ENCODE results near the gene CAND2.

The CAND2 gene

GRCh38 chr3:12753275-12754028 lies 43.0 kb upstream of the CAND2 start:
- H3K27ac ChIP-seq, result peak overlapping the region; percentile 48
- TF ChIP-seq ZFX (IDR thresholded peaks at IDR 0.05), result no peak
- TF ChIP-seq, protein P1, sequence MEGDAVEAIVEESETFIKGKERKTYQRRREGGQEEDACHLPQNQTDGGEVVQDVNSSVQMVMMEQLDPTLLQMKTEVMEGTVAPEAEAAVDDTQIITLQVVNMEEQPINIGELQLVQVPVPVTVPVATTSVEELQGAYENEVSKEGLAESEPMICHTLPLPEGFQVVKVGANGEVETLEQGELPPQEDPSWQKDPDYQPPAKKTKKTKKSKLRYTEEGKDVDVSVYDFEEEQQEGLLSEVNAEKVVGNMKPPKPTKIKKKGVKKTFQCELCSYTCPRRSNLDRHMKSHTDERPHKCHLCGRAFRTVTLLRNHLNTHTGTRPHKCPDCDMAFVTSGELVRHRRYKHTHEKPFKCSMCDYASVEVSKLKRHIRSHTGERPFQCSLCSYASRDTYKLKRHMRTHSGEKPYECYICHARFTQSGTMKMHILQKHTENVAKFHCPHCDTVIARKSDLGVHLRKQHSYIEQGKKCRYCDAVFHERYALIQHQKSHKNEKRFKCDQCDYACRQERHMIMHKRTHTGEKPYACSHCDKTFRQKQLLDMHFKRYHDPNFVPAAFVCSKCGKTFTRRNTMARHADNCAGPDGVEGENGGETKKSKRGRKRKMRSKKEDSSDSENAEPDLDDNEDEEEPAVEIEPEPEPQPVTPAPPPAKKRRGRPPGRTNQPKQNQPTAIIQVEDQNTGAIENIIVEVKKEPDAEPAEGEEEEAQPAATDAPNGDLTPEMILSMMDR (conservative IDR thresholded peaks at IDR 0.05), result no peak

DNA sequence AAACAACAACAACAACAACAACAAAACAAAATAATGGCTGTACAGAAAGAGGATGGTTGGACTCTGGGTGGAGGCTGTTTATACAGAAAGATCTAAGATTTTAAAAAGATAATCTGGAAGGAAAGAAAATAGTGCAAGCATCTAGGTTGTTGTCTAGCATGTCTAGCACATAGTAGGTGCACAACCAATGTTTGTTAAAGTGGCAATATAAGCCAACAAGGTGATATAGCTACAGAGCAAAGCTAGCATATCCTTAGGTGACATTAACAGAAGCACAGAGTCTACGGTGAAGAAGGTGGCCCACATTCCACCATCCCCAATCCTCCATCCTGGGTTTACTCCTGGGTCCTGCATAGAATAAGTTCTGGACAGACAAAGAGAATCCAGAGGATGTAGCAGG lies 42.2 kb upstream of the CAND2 start:
- peak overlapping the region; percentile 48 for H3K27ac ChIP-seq
- no peak for TF ChIP-seq ZFX (IDR thresholded peaks at IDR 0.05)
- TF ChIP-seq, protein P1 (conservative IDR thresholded peaks at IDR 0.05), result no peak

DNA sequence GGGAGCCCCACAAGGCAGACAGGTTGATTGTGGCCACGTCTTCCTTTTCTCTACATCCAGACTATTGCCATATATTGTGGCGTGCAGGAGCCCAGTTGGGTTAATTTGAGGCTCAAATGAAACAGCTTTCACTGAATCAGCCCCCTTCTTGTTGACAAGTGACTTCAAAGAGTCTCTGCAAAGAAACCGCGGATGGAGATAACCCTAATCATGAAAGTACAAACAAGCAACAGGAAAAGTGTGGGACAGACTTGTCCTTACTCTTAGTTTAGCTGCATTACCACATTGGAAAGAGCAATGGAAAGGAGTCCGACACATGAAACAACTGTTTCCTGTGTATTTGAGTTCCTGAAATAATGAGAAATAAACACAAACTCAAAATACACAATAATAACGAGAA lies 40.7 kb upstream of the CAND2 start:
- no peak for TF ChIP-seq ZFX (IDR thresholded peaks at IDR 0.05)
- TF ChIP-seq, protein P1 (conservative IDR thresholded peaks at IDR 0.05), result no peak
- no peak overlapping the region for H3K27ac ChIP-seq

DNA sequence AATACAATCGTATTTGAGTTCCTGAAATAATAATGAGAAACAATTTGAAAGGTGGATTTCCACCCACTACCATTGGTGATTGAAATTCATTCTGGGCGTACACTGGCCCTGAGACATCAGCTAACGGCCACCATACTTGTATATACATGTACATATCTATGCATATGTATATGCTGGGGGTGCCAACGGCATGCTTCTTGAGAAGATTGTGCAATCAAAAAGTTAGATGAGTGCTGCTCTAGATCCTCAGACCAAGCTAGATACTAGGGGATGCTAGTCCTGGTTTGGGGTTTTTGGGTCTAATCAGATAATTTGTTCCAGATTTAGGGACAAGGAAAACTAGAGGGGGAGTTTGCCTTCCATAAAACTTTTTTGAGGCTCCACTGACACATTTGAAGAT lies 40.3 kb upstream of the CAND2 start:
- TF ChIP-seq, protein P1 (conservative IDR thresholded peaks at IDR 0.05), result no peak
- TF ChIP-seq ZFX (IDR thresholded peaks at IDR 0.05), result no peak
- no peak overlapping the region for H3K27ac ChIP-seq

DNA sequence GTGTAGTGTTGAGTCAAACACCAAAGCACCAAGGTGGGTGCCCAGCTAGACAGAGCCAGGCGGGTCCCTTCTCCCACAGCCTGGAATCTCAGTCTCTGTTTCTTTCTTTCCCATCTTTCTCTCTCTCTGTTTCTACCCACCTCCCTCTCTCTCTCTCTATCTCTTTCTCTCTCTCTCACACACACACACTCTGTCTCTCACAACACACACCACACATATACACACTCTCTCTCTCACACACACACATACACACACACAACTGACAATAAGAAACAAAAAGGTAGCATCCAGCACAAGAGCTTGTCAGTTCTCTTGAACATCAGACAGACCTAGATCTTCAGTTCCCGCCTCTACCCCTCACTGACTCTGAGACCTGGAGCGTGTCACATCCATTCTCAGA lies 39.8 kb upstream of the CAND2 start:
- no peak for TF ChIP-seq ZFX (IDR thresholded peaks at IDR 0.05)
- TF ChIP-seq, protein P1 (conservative IDR thresholded peaks at IDR 0.05), result no peak
- no peak overlapping the region for H3K27ac ChIP-seq

DNA sequence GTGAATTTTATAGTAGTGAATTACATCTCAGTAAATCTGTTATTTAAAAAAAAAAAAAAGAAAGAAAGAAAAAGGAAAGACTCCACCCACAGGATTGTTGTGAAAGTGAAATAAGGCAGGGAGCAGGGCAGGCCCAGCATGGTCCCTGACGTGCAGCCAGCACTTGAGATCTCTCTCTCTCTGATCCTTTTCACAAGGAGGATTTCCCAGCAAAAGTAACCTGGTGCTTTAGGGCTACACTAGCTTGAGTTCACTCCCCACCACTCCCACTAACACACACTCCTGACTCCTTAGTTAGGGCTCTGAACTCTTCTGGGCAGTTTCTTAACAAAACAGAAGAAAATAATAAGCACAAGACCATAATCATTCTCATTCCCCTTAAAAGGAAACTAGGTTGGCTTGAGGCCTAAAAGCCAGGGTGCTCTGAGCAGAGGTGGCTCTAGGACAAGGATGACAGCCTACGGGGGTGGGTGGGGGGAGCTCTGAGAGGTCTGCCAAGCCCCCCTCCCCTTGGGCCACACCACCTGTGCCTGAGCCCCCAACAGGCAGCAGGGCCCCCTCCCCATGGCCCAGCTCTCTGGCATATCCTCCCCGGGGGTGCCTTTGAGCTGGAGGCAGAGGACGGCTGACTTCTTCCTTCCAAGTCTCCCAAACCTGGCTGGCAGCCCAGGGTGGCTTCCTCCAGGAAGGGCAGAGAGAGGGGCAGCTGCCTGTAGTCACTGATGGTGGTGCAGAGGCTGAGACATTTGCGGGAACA lies 38.3 kb upstream of the CAND2 start:
- H3K27ac ChIP-seq, result no peak overlapping the region
- TF ChIP-seq, protein P1 (conservative IDR thresholded peaks at IDR 0.05), result no peak
- TF ChIP-seq ZFX (IDR thresholded peaks at IDR 0.05), result no peak

- H3K27ac ChIP-seq, result no peak within 1 kb of the TSS
- TF ChIP-seq, protein P1 (conservative IDR thresholded peaks at IDR 0.05), result no peak
- TF ChIP-seq ZFX (IDR thresholded peaks at IDR 0.05), result no peak
Observed at GRCh38 chr3:12759097-12759679, 37.3 kb upstream of the CAND2 start, which contains the start of gene TMEM40. Gene TMEM40, minus strand, starts transcription at chr3:12759259. Its CDS starts 9,427 bp downstream, at chr3:12749832.

All from C4-2B (cell line).